GM13977 (cell line): ENCODE results near the gene SKAP1.
"Not testable (repeated sequence)": the region's sequence is repeated elsewhere in the genome, so short reads cannot be mapped to it uniquely, and the experiment has no call there.

Experiments used
- DNase-seq: peaks from one replicate; pipeline ENCODE4 v3.0.0; 2012; ENCODE audit warnings: low spot score
- CTCF ChIP-seq: IDR thresholded peaks from 2 replicates; pipeline ENCODE4 v1.5.1; 2012; ENCODE audit warnings: mild to moderate bottlenecking, control low read depth; ENCODE audit not compliant: insufficient read depth; ENCODE audit errors: extremely low read depth, missing control alignments
- in situ Hi-C: fragments of 300-500 bp; cut with MboI; formaldehyde crosslinking; loops from one replicate; pipeline ENCODE4 v1.12.0; 2022; ENCODE audit warnings: low sequenced_read_pairs, low pct_unique_long_range_greater_than_20kb, mixed read lengths, inconsistent platforms; ENCODE audit not compliant: unreplicated experiment

The SKAP1 gene

GRCh38 chr17:48344251-48344650 lies 85.8 kb downstream of the SKAP1 start:
- DNase-seq, result no peak
- in situ Hi-C loops, result no loop called here
- TF ChIP-seq CTCF, result no peak

DNA sequence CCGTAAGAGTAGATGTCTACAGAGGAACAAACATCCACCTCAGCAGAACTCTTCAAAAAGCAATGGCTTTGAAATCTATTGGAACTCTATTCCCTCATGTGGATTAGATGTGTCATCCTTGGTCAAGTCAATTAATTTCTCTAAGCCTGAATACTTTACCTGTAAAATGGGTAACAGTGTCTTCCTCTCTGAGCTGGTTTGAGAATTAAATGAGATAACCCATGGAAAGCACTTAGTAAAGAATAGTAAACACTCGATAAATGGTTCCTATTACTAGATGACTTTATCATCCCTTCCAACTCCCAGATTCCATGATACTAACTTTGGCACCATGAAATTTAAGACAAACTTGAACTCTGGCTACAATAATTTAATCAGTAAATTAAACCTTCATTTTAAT lies 89.1 kb downstream of the SKAP1 start:
- DNase-seq, result no peak
- TF ChIP-seq CTCF, result no peak
- in situ Hi-C loops, result no loop called here

DNA sequence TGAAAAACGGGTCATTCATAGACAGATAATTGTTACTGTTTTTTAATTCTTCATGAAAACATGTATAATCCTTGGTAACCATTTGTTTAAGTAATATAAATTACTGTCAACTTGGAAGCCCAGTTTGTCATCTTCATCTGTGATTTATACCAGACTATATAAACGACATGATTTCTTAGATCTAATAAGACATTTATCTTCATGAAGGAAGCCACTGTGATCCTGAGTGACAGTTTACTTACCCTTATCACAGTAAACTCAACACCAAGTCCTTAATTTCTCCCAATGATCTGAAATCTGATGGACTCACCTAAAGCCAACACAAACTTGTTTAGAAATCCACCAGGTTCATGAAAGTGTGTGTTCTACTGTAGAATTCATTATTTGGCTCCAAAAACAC lies 91.3 kb downstream of the SKAP1 start:
- DNase-seq, result no peak
- TF ChIP-seq CTCF, result no peak
- in situ Hi-C loops, result no loop called here

DNA sequence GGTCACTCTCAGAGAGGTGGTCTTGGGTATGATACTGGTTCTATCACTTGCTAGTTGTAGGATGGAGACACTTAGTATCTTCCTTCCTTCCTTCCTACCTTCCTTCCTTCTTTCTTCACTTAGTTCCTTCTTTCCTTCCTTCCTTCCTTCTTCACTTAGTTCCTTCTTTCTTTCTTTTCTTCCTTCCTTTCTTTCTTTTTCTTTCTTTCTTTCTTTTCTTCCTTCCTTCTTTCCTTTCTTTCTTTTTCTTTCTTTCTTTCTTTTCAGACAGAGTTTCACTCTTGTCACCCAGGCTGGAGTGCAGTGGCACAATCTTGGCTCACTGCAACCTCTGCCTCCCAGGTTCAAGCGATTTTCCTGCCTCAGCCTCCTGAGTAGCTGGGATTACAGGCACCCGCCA lies 92.1 kb downstream of the SKAP1 start:
- DNase-seq, in situ Hi-C loops: not testable (repeated sequence)

DNA sequence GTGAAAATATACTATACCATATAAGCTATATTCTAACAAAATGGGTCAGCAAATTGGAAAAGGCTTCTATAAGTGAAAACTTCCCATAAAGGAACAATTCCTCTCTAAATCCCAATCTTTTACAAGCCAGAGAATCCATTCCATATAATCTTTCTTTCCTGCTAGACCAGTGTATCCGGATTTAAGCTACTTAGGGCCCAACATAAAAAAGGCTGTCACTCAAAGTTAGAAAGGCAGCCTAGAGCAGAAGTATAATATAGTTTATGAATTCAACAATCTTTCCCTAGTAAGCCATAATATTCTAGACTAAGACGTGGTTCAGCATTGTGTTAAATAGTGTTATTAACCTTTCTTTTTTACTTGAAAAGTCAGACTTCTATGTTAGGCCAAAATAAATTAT lies 93.0 kb downstream of the SKAP1 start:
- no peak for TF ChIP-seq CTCF
- no peak for DNase-seq
- in situ Hi-C loops, result no loop called here

DNA sequence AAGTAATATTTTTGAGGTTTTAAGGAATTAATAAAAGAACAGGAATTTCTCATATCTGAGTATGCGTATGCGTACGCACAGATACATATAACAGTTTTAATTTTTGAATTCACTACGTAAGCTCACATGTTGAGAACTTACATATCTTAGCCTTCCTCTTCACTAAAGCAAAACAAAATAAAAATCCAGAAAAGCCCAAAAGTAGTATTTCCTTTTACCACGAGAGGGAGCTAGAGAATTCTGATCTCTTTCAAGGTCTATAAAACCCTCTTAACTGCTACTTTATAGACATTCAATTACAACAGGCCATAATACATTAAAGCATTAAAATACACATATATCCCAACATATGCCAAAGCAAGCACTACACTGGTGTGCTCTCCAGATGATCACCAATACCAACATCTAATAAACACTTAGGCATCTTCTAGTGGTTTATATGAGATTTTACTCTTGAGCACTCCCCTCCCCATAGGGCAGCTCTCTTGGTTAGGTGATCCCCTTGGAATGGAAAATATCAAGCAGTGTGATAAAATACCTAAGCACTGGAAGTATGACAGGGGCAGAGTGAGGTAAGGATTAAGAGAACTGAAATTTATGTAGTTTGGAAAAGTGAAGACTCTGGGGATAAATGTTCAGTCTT lies 94.0 kb downstream of the SKAP1 start:
- in situ Hi-C loops, result no loop called here
- peak; percentile 33 for DNase-seq
- peak; percentile 57 for TF ChIP-seq CTCF

DNA sequence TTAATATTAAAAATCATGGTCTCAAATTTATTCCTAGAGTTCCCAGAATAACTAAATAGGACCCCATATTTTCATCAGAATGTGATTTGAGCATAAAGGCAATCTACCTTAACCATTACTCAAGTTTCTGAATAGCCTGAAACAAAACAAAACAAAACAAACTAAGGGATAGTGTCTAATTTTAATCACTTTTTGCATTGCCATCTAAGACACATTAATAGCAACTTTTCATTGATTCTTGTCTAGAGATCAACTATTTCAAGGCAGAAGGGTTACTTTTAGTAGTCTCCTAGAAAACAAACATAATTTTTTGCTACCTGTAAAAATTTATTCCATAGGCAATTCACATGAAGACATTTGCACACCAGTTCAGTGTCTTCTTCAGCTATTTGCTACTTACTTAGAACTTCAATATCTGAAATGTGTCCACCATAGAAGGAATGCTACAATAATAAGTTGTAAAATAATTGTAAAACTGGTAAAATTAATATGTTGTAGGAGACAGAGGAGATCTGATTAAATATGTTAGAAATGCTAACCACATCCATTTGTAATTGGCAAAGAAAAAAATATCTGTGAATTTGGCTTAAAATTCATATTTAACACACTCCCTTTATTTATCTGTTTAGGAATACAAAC lies 94.7 kb downstream of the SKAP1 start:
- in situ Hi-C loops, result no loop called here
- no peak for DNase-seq
- no peak for TF ChIP-seq CTCF
